ENCODE measurements around the gene EFS.

The EFS gene

DNA sequence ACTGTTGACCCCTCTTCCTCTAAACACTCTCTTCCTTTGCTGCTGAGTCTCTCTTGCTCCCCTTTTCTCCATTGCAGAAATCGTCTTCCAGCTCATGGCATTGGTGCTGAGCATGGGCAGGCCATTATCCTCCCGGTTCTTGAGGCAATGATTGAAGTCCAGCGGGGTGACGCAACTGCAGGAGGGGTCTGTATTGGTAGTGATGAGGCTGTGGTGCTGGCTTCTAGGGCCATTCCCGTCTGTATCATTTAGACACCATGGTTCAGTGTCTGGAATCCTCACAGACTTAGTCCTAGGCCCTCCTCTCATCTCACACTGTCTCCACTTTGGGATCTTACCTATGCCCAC is 11.6 kb downstream of the EFS start:
- CTCF ChIA-PET: interaction anchor here (1.4 to 1.7 kb wide), 3 partner anchors 9 to 26 kb away, joined by 3 to 8 read pairs (median 4); no protein-coding TSS in a partner anchor
- TF ChIP-seq CTBP1 (IDR thresholded peaks at IDR 0.05; ENCODE audit: borderline replicate concordance) (no peak), NFRKB (IDR thresholded peaks at IDR 0.05) (no peak), TARDBP (IDR thresholded peaks at IDR 0.05) (no peak)
- POLR2A ChIA-PET: interaction anchor here (1.2 to 4.3 kb wide), 4 partner anchors 10 to 47 kb away, joined by 3 to 18 read pairs (median 5); partner anchors contain the start of genes BCL2L2 and PABPN1
- DNase-seq (ENCODE audit: extremely low spot score): no peak

GRCh38 chr14:23352506-23353432 is 12.2 kb downstream of the EFS start, which contains the start of gene SLC22A17:
Gene SLC22A17 (minus strand): TSS chr14:23352887.
- no peak for TF ChIP-seq CTBP1 (IDR thresholded peaks at IDR 0.05; ENCODE audit: borderline replicate concordance)
- no peak for TF ChIP-seq TARDBP (IDR thresholded peaks at IDR 0.05)
- no peak for TF ChIP-seq ELF4 (IDR thresholded peaks at IDR 0.05)
- TF ChIP-seq, protein P1, sequence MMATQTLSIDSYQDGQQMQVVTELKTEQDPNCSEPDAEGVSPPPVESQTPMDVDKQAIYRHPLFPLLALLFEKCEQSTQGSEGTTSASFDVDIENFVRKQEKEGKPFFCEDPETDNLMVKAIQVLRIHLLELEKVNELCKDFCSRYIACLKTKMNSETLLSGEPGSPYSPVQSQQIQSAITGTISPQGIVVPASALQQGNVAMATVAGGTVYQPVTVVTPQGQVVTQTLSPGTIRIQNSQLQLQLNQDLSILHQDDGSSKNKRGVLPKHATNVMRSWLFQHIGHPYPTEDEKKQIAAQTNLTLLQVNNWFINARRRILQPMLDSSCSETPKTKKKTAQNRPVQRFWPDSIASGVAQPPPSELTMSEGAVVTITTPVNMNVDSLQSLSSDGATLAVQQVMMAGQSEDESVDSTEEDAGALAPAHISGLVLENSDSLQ (IDR thresholded peaks at IDR 0.05): no peak
- TF ChIP-seq FOXA1 (IDR thresholded peaks at IDR 0.05): no peak
- no peak for TF ChIP-seq SUZ12 (IDR thresholded peaks at IDR 0.05)
- no peak for TF ChIP-seq NFRKB (IDR thresholded peaks at IDR 0.05)
- TF ChIP-seq LEF1 (IDR thresholded peaks at IDR 0.05; ENCODE audit: borderline replicate concordance): no peak
- no peak for TF ChIP-seq FOXK2 (IDR thresholded peaks at IDR 0.05)
- TF ChIP-seq HDGF (IDR thresholded peaks at IDR 0.05; ENCODE audit: borderline replicate concordance): no peak
- no peak for TF ChIP-seq SP1 (IDR thresholded peaks at IDR 0.05)
- TF ChIP-seq FOXM1 (IDR thresholded peaks at IDR 0.05; ENCODE audit: borderline replicate concordance): no peak
- TF ChIP-seq ARNT (IDR thresholded peaks at IDR 0.05): no peak
- no peak for TF ChIP-seq BHLHE40 (IDR thresholded peaks at IDR 0.05; ENCODE audit: borderline replicate concordance)
- TF ChIP-seq L3MBTL2 (conservative IDR thresholded peaks at IDR 0.05): no peak
- no peak for TF ChIP-seq ZNF384 (IDR thresholded peaks at IDR 0.05)
- peak; percentile 74 for DNase-seq (ENCODE audit: extremely low spot score)
- ChIA-PET CTCF (interaction anchor here (1.4 to 1.7 kb wide), 4 partner anchors 8 to 27 kb away, joined by 3 to 8 read pairs (median 4); no protein-coding TSS in a partner anchor), POLR2A (interaction anchor here (1.1 to 4.3 kb wide), 4 partner anchors 11 to 46 kb away, joined by 3 to 18 read pairs (median 7); partner anchors contain the start of genes BCL2L2 and PABPN1)

DNA sequence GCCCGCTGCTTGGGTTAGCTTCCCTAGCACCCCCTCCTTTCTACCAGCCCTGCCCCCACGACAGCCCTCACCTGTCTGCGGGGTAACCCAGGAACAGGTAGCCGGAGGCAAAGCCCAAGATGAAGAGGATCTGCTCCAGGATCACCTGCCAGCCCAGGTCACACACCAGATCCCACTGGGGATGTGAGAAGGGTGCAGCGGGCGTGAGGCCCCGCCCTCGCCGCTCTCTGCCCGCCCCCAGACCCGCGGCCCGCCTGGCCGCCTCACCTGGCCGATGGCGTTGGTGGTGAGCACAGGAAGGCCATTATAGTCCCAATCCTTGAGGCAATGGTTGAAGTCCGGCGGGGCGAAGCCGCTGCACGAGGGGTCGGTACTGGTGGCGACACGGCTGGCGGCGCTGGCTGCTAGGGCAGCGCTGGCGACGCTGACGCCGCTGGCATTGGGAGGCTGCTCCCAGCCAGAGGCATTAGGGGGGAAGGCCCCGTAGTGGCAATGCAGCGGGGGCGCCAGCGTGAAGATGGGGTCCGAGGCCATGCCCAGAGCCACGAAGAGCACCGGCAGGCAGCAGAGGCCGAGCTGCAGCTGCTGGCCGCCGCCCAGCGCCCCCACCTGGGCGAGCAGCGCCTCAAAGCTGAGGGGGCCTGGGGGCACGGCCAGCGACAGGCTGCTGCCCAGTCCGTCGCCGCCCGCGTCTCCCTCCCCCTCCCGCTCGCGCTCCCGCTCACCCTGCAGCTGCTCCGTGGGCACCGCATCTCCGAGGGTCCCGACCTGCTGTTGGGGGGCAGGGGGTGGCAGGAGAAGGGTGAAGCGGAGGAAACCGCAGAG is 13.1 kb downstream of the EFS start:
- TF ChIP-seq HDGF (IDR thresholded peaks at IDR 0.05; ENCODE audit: borderline replicate concordance): no peak
- no peak for TF ChIP-seq SUZ12 (IDR thresholded peaks at IDR 0.05)
- TF ChIP-seq ARNT (IDR thresholded peaks at IDR 0.05): no peak
- TF ChIP-seq FOXA1 (IDR thresholded peaks at IDR 0.05): no peak
- no peak for TF ChIP-seq TARDBP (IDR thresholded peaks at IDR 0.05)
- TF ChIP-seq ZNF384 (IDR thresholded peaks at IDR 0.05): no peak
- no peak for TF ChIP-seq CTBP1 (IDR thresholded peaks at IDR 0.05; ENCODE audit: borderline replicate concordance)
- TF ChIP-seq ELF4 (IDR thresholded peaks at IDR 0.05): no peak
- no peak for TF ChIP-seq LEF1 (IDR thresholded peaks at IDR 0.05; ENCODE audit: borderline replicate concordance)
- TF ChIP-seq SP1 (IDR thresholded peaks at IDR 0.05): no peak
- no peak for TF ChIP-seq BHLHE40 (IDR thresholded peaks at IDR 0.05; ENCODE audit: borderline replicate concordance)
- no peak for TF ChIP-seq FOXM1 (IDR thresholded peaks at IDR 0.05; ENCODE audit: borderline replicate concordance)
- TF ChIP-seq FOXK2 (IDR thresholded peaks at IDR 0.05): no peak
- no peak for TF ChIP-seq L3MBTL2 (conservative IDR thresholded peaks at IDR 0.05)
- TF ChIP-seq NFRKB (IDR thresholded peaks at IDR 0.05): no peak
- TF ChIP-seq, protein P1 (IDR thresholded peaks at IDR 0.05): no peak
- no peak for DNase-seq (ENCODE audit: extremely low spot score)
- ChIA-PET POLR2A (interaction anchor here (1.1 to 4.3 kb wide), 3 partner anchors 12 to 30 kb away, joined by 3 to 18 read pairs (median 8); partner anchors contain the start of gene PABPN1), CTCF (interaction anchor here (1.6 to 1.7 kb wide), 2 partner anchors 9 to 28 kb away, joined by 4 to 8 read pairs; no protein-coding TSS in a partner anchor)

DNA sequence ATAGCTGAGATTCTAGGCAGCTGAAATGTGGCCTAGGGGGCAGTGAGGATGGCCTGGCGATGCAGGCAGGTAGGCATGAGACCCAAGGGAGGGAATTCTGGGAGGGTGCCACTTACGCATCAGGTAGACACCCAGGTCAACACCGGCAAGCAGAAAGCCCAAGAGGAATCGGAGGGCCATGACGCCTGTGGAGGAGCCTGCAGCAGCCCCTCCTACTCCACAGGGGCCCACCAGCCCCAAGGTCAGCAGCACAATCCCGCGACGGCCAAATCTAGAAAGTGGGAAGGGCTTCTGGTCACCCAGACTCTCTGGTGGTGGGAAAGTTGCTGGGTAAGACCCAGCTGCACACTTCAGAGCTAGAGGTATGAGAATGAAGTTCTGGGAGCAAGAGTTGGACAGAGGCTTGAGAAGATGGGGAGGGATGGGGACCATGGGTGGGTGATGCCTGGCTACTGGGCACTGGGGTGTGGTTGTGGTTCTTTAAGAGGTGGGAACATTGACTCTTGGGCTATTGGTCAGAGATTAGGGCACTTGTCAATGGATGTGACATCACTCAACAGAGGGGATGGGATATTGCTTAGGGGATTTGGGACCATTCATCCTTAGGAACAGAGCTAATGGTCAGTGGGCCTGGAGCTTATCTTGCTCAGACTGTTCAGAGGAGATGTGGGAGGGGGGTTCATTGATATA is 15.7 kb downstream of the EFS start:
- no peak for DNase-seq (ENCODE audit: extremely low spot score)
- ChIA-PET CTCF (no interaction called here), POLR2A (no interaction called here)
- TF ChIP-seq SUZ12 (IDR thresholded peaks at IDR 0.05) (no peak), ARNT (IDR thresholded peaks at IDR 0.05) (no peak), TARDBP (IDR thresholded peaks at IDR 0.05) (no peak), SP1 (IDR thresholded peaks at IDR 0.05) (no peak), ELF4 (IDR thresholded peaks at IDR 0.05) (no peak), CTBP1 (IDR thresholded peaks at IDR 0.05; ENCODE audit: borderline replicate concordance) (no peak), NFRKB (IDR thresholded peaks at IDR 0.05) (no peak), ZNF384 (IDR thresholded peaks at IDR 0.05) (no peak)
- TF ChIP-seq, protein P1 (IDR thresholded peaks at IDR 0.05): no peak

DNA sequence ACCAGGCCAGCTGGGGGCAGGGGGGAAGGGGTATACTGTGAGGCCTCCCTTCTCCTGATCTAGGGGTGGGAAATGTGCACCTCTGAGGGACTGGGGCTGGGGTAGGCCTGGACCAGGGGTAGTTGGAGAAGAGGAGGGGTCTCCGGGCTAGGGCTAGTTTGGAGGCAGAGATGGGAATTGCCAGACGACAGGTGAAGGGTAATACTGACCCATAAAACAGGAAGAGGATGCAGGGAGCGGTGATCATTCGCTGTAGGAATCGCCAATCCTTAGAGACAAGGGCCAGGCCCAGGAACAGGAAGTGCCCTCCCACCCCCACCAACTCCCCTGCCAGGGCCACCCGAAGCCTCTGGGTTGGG is 16.7 kb downstream of the EFS start:
- DNase-seq (ENCODE audit: extremely low spot score): no peak
- POLR2A ChIA-PET: no interaction called here
- TF ChIP-seq ZNF384 (IDR thresholded peaks at IDR 0.05) (no peak), BHLHE40 (IDR thresholded peaks at IDR 0.05; ENCODE audit: borderline replicate concordance) (no peak), SUZ12 (IDR thresholded peaks at IDR 0.05) (no peak), FOXA1 (IDR thresholded peaks at IDR 0.05) (no peak), FOXM1 (IDR thresholded peaks at IDR 0.05; ENCODE audit: borderline replicate concordance) (no peak), LEF1 (IDR thresholded peaks at IDR 0.05; ENCODE audit: borderline replicate concordance) (no peak), CTBP1 (IDR thresholded peaks at IDR 0.05; ENCODE audit: borderline replicate concordance) (no peak), FOXK2 (IDR thresholded peaks at IDR 0.05) (no peak), ELF4 (IDR thresholded peaks at IDR 0.05) (no peak), NFRKB (IDR thresholded peaks at IDR 0.05) (no peak), SP1 (IDR thresholded peaks at IDR 0.05) (no peak), ARNT (IDR thresholded peaks at IDR 0.05) (no peak), TARDBP (IDR thresholded peaks at IDR 0.05) (no peak), HDGF (IDR thresholded peaks at IDR 0.05; ENCODE audit: borderline replicate concordance) (no peak), L3MBTL2 (conservative IDR thresholded peaks at IDR 0.05) (no peak)
- TF ChIP-seq, protein P1 (IDR thresholded peaks at IDR 0.05): no peak
- CTCF ChIA-PET: no interaction called here
